ENCODE measurements around the gene TRPM3. TPM values are rescaled to one million over a fixed set of nuclear protein-coding genes. Genes with fewer than 3 reads are reported as not detected.

Gene TRPM3
- total and polyA plus RNA-seq, 2 of the 13 experiments (the other 11 are each of a cell fraction or from before 2014, with no cell fraction given), result not detected

- no peaks in the 10 kb centered on the region for H3K36me3 ChIP-seq (replicated peaks in 1 of 2; ENCODE audit: control insufficient read depth in 1 of 2, insufficient read depth in 2 of 2, low read length in 2 of 2)
- TF ChIP-seq ZNF33B (CRISPR knock-in tag; IDR thresholded peaks at IDR 0.05) (no peak), CHD2 (IDR thresholded peaks at IDR 0.05; ENCODE audit: low read depth, low read length) (no peak), ZNF136 (CRISPR knock-in tag; IDR thresholded peaks at IDR 0.05; ENCODE audit: low read depth) (no peak), SALL1 (CRISPR knock-in tag; IDR thresholded peaks at IDR 0.05) (no peak), ZNF383 (CRISPR knock-in tag; IDR thresholded peaks at IDR 0.05; ENCODE audit: borderline replicate concordance) (no peak), ZNF317 (CRISPR knock-in tag; IDR thresholded peaks at IDR 0.05) (no peak), FOXJ3 (CRISPR knock-in tag; IDR thresholded peaks at IDR 0.05; ENCODE audit: borderline replicate concordance) (no peak), HMGA1 (CRISPR knock-in tag; conservative IDR thresholded peaks at IDR 0.05) (no peak), THAP7 (CRISPR knock-in tag; IDR thresholded peaks at IDR 0.05) (no peak), HOMEZ (CRISPR knock-in tag; IDR thresholded peaks at IDR 0.05; ENCODE audit: low read depth) (no peak), SP1 (IDR thresholded peaks at IDR 0.05) (no peak), SP1 (CRISPR knock-in tag; IDR thresholded peaks at IDR 0.05) (no peak), JDP2 (CRISPR knock-in tag; IDR thresholded peaks at IDR 0.05; ENCODE audit: borderline replicate concordance) (no peak), ARID4A (CRISPR knock-in tag; IDR thresholded peaks at IDR 0.05; ENCODE audit: borderline replicate concordance) (no peak), ZNF773 (CRISPR knock-in tag; IDR thresholded peaks at IDR 0.05; ENCODE audit: borderline replicate concordance) (no peak), ZNF460 (CRISPR knock-in tag; IDR thresholded peaks at IDR 0.05; ENCODE audit: borderline replicate concordance) (no peak), ZNF766 (CRISPR knock-in tag; IDR thresholded peaks at IDR 0.05; ENCODE audit: borderline replicate concordance) (no peak), MED1 (CRISPR knock-in tag; IDR thresholded peaks at IDR 0.05) (no peak)
Measured at GRCh38 chr9:70542311-70542931, 579.0 kb downstream of the TRPM3 start.

More at GRCh38 chr9:70542311-70542931, 579.0 kb downstream of the TRPM3 start:
- Histone ChIP-seq H3K4me1 (ENCODE audit: insufficient read depth, low read length) (no peaks in the 10 kb centered on the region), H3K27me3 (ENCODE audit: control insufficient read depth in 1 of 2, insufficient read depth in 2 of 2, low read length in 2 of 2) (no peaks in the 10 kb centered on the region), H3K9me3 (ENCODE audit: low read length) (no peaks in the 10 kb centered on the region), H4K20me1 (ENCODE audit: insufficient read depth, low read length) (no peaks in the 10 kb centered on the region), H3K27ac (ENCODE audit: extremely low read length, insufficient read depth, low read length) (no peak overlapping the region), H3K9ac (ENCODE audit: insufficient read depth, low read depth, low read length) (no peak overlapping the region), H3K4me2 (ENCODE audit: low read depth, low read length) (no peak overlapping the region), H2AFZ (ENCODE audit: low read length) (no peak overlapping the region), H3K79me2 (ENCODE audit: insufficient read depth, low read length) (no peaks in the 10 kb centered on the region), H3K4me3 (replicated peaks in 1 of 3; ENCODE audit: insufficient read depth in 1 of 3, low read depth in 2 of 3, low read length in 3 of 3) (no peak overlapping the region)
- FAIRE-seq, result no peak
- ChIA-PET CTCF (ENCODE audit: low intra/inter-chr PET ratio, low total read pairs) (no interaction called here), POLR2A (no interaction called here)
- in situ Hi-C loops (cut with HindIII; ENCODE audit: extremely low pct_ligation_motif_present, low pct_unique_long_range_greater_than_20kb) (no loop called here), intact Hi-C loops (cut with micrococcal nuclease; ENCODE audit: unreplicated experiment) (no loop called here)
- WGBS (ENCODE audit: low lambda C conversion rate), result 2% methylated on average over 3 of the region's 3 CpGs
- no TSS peak for BruUV-seq (replicated peaks)
- no peak for ATAC-seq
- no peak for DNase-seq (ENCODE audit: low spot score)

Measured in HepG2 (cell line).